Activated CD4-positive, alpha-beta T cell treated with anti-CD3 and anti-CD28 coated beads for 48 hours (primary cell): Measurements from ENCODE around the gene ATP12A.
"Not testable (repeated sequence)": the region's sequence is repeated elsewhere in the genome, so short reads cannot be mapped to it uniquely, and the experiment has no call there.

Experiments used
- DNase-seq: peaks from one replicate; pipeline ENCODE4 v3.0.0-alpha.2; 2020

Gene ATP12A

DNA sequence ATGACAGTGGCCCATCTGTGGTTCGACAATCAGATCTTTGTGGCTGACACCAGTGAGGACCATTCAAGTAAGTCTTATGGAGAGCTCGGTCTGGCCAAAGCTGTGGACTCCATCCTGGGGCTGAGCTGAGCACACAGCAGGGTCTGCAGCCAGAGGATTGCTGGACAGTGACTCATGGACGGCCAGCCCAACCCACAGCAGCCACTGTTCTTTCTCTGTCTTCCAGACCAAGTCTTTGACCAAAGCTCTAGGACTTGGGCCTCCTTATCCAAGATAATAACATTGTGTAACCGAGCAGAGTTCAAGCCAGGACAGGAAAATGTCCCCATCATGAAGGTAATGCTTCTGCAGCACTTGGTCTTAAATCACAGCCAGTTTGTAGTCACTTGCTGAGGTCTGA is 12.4 kb downstream of the ATP12A start:
- no peak for DNase-seq

DNA sequence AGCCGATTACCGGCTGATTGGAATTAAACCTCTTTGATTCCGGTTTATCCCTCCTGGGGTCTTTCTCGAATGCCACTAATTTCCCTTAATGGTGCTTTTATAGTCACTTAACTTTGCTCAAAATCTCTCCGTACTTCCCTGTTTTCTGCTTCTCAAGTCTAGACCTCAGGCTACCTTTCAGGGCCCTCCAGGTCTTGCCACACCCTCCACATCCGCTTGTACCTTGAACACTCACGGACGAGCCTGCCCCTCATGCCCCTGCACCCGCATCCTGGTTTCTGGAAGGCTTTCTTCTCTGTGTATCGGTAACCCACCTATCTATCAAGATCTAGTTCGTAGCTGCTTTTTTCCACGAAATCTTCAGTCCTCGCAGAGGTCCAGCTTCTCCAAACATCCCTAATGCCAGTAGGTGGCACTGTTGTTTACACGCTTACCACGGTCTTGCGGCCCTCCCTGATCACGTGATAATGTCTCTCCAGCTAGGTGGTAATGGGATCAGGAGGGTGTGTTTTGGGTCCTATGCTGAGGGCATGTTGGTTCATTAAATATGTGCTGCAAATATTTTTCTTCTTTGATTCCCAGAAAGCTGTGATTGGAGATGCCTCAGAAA is 13.8 kb downstream of the ATP12A start:
- DNase-seq, result peak; percentile 61

DNA sequence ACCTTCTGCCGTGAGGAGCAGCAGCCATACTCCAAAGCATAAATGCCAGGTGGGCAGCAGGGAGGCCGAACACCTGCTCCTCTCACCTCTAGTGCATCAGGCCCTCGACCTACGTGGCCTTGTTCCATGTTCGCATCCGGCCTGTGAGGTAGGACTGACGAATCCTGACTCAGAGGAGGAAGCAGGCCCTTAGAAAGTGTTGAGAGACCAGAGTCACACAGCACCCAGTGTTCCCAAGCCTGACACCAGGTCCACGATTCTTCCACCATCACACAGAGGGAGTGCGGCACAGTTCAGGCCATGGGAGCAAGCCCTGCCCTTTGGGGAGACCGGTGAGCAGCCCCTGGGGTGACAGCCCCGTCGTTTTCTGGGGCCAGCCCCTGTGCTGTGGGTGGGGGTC is 14.7 kb downstream of the ATP12A start:
- DNase-seq, result no peak

DNA sequence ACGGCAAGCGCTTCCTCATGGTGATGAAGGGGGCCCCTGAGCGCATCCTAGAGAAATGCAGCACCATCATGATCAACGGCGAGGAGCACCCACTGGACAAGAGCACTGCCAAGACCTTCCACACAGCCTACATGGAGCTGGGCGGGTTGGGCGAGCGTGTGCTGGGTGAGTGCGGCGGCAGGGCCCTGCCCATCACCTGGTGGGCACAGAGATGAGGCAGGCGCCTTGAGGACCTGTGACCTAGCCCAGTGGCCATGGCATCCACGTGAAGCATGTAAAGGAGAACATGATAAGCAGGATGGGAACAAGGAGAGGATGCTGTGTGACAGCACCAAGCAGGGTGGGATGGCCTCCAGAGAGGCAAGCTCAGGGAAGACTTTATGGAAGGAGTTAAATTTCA is 18.5 kb downstream of the ATP12A start:
- DNase-seq, result no peak

DNA sequence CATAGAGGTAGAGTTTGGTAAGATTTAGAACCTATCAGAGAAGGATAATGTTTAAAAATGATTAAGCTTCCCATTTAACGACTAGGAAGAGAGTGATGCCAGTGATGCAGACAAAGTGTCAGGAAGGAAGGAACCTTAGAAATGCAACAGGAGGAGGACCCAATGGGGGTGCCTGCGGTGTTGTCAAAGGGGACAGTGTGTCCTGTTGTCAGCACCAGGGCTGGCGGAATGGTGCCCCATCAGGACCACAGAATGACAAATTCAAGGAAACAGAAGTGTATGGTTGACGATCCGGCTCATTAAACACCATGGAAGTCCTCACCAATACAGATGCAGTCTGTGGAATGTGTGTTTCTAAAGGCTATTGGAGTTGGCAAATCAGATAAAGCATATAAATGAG is 19.3 kb downstream of the ATP12A start:
- no peak for DNase-seq

DNA sequence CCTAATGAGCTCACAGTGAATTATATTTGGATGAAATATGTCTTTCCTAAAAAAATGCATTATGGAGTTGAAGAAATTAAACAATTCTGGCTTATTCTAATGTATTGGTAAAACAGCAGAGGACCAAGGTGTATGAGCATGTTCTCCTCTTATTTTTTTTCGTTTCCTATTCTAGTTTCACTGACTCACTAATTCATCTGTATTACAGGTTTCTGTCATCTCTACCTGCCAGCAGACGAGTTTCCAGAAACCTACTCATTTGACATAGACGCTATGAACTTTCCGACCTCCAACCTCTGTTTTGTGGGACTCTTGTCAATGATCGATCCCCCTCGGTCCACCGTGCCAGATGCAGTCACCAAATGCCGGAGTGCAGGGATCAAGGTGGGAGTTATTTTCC is 20.3 kb downstream of the ATP12A start:
- peak; percentile 9 for DNase-seq

DNA sequence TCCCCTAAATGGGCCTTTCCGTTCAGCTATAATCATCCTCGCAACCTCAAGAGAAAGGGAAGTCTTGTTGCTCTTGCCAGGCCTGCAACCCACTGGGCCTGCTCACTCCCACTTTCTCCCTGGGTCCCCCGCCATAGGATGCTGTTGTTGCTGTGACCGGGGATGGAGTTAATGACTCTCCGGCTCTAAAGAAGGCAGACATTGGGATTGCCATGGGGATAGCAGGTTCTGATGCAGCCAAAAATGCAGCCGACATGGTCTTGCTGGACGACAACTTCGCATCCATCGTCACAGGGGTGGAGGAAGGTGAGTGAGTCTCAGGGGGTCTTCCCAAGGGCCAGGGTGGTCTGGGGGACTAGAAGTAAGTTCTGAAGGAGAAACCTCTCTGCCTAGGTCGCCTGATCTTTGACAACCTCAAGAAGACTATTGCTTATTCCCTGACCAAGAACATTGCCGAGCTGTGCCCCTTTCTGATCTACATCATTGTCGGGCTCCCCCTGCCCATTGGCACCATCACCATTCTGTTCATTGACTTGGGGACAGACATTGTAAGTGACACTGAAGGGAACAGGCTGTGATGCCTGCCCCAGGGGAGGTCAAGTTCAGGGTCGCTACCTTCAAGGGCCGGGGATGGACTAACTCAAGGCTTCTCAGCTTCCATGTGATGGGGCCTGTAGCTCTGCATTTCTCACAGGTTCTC is 26.8 kb downstream of the ATP12A start:
- no peak for DNase-seq

DNA sequence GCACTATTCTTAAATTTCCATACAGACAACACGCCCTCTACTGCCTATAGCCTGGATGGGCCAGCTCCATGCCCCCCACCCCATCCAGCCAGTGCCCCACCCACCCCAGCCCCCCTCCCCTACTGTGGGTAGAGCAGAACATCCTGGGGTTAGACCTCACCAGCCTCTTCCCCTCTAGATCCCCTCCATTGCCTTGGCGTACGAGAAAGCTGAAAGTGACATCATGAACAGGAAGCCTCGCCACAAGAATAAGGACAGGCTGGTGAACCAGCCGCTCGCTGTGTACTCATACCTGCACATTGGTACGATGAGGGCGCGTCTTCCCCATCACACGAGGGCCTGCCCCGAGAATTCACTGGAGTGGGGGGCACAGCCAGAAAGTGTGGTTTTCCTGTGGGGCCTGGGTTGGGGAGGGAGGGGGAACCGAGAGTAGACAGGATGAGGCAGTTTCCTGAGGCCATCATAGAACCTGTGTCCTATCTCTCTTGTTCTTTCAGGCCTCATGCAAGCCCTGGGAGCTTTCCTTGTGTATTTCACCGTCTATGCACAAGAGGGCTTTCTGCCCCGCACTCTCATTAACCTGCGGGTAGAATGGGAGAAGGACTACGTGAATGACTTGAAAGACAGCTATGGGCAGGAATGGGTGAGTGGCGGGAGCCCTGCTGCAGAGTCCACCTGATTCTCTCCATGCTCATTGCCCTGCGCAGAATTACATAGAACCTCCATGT is 29.1 kb downstream of the ATP12A start:
- peak; percentile 74 for DNase-seq

DNA sequence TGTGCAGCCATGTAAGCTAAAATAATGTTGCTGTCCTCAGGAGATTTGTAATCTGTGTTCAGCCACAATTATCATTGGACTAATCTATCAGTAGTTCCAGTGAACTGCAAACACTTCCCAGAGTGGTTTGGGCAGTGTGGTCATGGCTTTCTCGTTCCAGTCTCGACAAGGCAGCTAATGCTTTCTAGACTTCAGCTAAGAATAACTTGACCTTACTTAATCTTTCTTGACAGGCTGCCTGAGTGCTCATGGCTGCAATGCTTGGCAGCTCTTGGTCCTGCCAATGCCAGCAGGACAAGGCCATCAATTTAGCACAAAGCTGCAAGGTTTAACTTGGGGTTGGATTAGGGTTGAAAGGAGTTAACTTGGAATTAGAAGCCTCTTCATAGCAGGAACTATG is 32.8 kb downstream of the ATP12A start:
- no peak for DNase-seq

DNA sequence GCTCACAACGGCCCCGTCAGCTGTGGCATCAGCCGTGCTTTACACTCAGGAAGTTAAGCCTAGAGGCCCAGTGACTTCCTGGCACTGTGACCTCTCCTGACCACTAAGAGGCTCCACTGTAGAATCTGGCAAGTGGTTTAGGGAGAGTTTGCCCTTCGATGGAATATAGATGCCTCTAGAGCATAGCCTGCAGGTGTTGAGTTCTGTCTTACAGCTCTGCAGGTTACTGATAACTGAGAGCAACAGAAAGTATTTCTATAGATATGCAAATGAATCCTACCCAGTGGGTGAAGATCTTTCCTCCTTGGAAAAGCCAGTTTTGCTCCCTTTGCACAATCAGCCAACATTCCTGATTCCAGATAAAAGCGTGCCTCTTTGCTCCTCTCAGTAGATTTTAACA is 35.8 kb downstream of the ATP12A start:
- DNase-seq, result no peak

DNA sequence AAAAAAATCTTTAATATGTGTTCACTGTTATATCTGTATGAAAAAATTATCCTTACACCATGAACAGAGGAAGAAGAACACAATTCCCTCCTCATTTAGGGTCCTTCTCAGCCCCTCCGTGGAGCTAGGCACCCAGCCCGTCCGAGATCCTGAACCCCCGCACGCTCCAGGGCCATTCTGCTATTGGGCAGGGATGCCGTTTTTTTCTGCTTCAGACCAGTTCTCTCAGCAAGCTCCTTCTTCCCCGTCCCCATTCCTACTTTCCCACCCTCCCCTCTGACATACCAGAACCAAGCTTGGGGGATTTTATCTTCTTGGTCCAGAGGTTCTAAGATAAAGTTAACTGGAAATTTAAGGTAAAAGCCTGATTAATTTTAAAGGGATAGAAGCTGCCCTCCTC is 36.2 kb downstream of the ATP12A start:
- DNase-seq, result no peak

DNA sequence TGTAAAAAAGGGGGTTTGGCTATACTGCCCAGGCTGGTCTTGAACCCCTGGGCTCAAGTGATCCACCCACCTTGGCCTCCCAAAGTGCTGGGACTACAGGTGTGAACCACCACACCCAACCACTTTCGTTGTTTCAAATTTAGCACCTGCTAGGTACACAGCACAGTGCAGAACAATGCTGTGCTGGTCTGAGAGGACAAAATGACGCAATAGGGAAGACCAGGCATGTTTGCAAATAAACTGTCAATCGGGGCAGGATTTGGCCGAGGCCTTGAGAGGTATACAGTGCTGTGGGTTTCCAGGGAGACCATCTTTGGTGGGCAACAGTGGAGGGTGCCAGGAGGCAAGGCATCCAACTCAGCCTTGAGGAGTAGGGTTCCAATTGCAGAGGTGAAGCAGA is 37.0 kb downstream of the ATP12A start:
- no peak for DNase-seq

DNA sequence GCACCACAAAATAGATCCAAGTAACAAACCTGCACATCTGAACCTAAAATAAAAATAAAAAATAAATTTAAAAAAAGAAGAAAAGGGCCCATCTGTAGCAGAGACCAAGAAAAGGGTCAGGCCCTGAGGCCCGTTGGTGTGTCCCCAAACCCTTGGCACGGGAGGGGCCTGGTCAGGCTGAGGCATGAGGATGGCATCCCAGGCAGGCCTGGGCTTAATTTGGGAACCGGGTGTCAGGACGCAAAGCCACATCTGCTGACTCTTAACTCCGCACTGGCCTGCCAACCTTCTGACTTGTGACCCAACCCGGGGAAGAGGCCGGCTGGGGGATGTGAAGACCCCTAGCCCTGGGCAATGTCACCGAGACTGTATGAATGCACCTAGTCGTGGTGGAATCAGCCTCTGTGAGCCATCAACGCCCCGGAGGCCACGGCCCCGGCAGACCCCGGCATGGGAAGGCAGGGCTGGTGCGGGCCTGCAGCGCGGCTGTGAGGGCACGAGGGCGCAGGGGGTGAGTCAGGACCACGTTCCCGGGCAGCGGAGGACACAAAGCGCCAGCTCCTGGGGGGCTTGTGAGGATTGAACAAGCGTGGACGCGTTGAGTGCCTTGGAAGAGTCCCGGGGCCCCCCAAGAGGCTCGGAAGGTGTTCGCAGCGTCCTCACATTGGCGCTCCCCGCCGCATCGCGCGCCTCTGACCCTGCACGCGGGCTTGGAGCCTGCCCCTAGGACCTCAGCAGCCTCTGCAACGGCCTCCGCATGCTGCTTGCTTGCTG is 38.2 kb downstream of the ATP12A start:
- DNase-seq, result no peak

DNA sequence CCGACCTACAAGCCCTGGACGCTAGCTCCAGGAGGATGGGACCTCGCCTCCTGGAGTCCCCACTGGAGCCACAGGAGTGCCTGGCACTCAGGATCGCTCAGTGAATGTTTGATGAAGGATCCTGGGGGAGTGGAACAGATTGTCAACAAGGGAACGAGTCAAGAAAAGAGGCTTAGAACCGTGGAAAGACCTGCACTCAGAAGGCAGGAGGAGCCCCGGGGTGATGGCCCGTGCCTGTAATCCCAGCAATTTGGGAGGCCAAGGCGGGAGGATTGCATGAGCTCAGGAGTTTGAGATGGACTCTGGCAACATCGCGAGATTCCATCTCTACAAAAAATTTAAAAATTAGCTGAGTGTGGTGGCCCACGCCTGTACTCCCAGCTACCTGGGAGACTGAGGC is 38.9 kb downstream of the ATP12A start:
- no peak for DNase-seq

DNA sequence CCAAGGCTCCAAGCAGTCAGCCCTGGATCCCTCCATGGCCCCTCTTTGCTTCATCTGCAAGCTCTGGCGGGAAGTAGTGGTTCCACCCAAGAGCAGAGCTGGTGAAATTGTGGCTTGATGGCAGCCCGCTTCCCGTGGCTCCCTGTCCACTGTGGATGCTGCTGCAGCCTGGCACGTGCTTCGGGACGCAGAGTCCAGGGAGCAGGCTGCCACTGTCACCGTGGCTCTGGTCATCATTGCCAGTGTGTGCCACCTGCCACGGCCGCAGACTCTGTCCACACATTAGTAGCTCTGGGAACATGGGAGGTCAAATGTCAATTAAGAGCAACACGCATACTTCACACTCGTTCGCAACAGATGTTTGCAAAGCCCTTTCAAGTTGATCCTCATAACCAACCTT is 43.0 kb downstream of the ATP12A start:
- DNase-seq, result no peak

DNA sequence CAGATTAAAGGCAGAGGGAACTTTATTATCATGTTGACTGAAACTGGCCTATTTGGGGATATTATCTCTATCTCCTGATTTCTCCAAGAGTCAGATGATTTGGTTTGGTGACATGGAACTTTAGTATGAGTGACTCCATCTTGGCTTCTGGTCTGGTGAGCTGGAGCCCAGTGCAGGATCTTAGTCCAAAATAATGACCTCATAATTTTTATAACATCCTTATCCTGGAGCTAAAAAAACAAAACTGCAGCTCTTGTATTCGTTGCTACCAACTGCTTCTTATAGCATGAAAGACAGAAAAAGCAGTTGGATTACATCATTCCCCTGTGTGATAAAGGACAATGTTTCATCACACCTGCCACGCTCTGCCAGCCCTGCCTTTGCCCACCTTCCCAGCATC is 44.5 kb downstream of the ATP12A start:
- DNase-seq, result no peak

DNA sequence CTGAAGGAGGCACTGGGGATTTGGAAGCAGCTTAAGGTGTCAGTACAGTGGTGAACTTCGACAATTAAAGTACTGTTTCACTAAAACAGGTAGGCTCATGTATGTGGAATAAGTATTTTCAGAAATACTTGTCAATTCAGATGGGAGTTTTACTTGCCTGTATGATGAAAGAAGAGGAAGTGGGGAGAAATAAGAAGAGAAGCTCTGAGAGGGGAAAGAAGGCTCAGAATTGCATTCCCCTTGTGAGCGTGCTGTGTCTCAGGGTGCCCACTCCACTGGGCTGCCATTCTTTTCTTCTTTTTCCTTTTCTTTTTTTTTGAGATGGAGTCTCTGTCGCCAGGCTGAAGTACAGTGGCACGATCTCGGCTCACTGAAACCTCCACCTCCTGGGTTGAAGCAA is 45.2 kb downstream of the ATP12A start:
- DNase-seq, result no peak

DNA sequence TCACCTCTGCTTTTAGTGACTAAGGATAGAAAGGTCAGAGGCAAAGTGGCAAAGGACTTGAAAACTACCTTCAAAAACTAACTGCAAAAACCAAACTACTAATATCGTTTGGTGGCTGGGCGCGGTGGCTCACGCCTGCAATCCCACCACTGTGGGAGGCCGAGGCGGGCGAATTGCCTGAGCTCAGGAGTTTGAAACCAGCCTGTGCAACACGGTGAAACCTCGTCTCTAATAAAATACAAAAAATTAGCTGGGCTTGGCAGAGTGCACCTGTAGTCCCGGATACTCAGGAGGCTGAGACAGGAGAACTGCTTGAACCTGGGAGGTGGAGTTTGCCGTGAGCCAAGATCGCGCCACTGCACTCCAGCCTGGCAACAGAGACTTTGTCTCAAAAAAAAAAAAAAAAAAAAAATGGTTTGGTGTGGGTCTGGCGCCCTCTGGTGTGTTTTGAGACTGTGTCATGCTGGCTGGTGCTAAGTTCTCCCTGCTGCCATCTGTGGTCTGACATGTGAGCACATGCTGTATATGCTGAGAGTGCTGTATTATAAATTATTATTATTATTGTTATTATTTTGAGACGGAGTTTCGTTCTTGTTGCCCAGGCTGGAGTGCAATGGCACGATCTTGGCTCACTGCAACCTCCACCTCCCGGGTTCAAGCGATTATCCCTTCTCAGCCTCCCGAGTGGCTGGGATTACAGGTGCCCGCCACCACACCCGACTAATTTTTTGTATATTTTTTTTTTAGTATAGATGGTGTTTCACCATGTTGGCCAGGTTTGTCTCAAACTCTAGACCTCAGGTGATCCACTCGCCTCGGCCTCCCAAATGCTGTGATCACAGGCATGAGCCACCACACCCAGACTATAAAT is 47.8 kb downstream of the ATP12A start:
- DNase-seq, result peak; percentile 73

DNA sequence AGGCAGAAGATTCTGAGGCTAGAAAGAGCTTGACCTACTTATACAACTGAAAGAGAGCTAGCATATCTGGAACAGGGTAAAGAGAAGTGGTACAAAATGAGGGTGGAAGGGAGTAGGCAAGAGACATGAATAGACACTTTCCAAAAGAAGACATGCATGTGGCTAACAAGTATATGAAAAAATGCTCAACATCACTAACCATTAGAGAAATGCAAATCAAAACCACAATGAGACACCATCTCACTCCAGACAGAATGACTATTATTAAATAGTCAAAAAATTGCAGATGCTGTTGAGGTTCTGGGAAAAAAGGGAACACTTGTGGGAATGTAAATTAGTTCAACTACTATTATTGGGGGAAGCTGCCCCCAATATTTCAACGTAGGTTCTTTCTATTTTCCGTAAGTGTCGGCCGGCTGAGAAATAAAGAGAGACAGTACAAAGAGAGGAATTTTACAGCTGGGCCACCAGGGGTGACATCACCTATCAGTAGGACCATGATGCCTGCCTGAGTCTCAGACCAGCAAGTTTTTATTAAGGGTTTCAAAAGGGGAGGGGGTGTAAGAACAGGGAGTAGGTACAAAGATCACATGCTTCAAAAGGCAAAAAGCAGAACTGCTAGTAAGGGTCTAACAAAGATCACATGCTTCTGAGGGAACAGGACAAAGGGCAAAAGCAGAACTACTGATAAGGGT is 50.8 kb downstream of the ATP12A start:
- DNase-seq, result not testable (repeated sequence)

DNA sequence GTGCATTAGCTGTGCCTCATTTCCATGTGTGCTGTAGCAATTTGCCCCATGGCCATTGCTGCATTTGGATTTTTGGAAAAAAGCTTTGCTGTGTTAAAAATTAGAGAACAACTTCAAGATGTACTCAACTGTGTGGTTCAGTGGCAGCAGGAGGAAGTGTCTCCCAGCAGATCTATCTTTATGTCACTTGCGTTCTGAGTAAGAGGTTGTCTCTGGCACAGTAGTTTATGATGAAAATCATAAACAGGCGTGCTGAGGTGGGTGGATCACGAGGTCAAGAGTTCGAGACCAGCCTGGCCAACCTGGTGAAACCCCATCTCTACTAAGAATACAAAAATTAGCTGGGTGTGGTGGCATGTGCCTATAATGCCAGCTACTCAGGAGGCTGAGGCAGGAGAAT is 54.7 kb downstream of the ATP12A start:
- no peak for DNase-seq

DNA sequence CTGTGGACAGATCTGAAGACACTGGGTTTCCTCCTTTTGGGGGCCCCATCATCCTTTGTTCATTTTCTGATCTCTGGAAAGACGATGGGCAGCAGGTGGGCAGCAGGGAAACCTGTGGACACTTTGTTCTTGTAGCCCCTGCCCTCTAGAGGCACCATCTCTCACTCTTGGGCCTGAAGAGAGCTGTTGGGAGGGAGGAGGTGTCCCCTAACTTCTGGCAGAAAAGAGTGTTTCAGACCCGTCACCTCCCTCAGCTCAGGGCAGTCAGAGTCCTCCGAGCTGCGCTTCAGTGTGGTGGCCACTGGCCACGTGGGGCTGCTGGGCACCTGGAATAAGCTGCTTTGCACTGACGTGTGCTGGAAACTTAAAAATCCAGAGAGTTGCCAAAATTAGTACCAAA is 56.8 kb downstream of the ATP12A start:
- DNase-seq, result no peak

DNA sequence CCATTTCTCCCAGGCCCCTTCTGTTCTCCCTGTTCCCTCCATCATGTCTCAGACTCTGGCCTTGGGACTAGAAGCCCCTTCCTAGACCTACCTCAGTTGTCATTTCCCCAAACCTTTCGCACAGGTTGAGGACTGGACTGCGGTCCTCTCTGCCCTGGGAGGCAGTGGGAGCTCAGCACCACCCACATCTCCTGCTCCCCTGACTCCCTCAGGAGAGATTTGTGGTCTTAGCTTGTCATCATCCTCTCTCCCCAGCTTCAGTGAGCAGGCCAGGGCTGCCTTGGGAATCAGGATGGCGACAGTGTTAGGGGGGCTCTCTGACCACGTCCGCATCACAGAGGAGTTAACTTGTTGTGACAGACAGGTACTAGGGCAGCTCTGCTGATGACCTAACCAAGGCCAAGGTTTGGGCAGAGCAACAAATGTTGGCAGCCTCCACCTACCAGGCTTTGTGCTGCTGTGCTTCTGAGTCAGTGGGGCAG is 58.2 kb downstream of the ATP12A start:
- DNase-seq, result no peak
